Measurements from ENCODE around the gene CNTNAP2. TPM values are rescaled to one million over a fixed set of nuclear protein-coding genes. Genes with fewer than 3 reads are reported as not detected.

CNTNAP2 gene
- total RNA-seq, 1 donor: 7.6 TPM

DNA sequence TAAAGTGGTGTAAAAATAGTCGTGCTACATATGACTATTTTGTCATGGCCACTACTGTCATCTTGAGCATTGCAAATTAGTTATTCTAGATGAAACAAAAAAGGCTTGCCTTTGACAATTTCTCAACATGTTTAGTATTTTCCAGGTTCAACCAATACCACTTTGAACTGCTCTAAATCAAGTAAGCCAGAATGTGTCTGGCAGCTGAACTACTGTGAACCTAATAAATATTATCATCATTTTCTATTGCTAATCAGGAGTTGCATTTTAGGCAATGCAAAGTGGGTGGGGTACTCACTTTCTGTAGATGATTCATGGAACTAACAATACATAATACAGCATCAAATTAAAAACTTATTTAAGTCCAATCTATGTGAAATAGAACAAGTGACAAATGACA lies 877.2 kb downstream of the CNTNAP2 start:
- Histone ChIP-seq H3K36me3 (ENCODE audit: insufficient read depth, low read length) (no peaks in the 10 kb centered on the region), H4K20me1 (ENCODE audit: insufficient read depth, low read length) (no peaks in the 10 kb centered on the region), H2AFZ (ENCODE audit: low read length) (no peak overlapping the region), H3K79me2 (ENCODE audit: insufficient read depth, low read length) (no peaks in the 10 kb centered on the region), H3K27ac (ENCODE audit: low read depth, low read length) (no peak overlapping the region), H3K4me3 (ENCODE audit: insufficient read depth, low read length) (no peak overlapping the region), H3K9me3 (ENCODE audit: low read depth, low read length) (no peaks in the 10 kb centered on the region), H3K4me1 (ENCODE audit: insufficient read depth, low read length) (no peaks in the 10 kb centered on the region), H3K27me3 (ENCODE audit: insufficient read depth, low read length) (no peaks in the 10 kb centered on the region), H3K4me2 (ENCODE audit: insufficient read depth, low read length) (no peak overlapping the region)
- DNase-seq (ENCODE audit: insufficient read length, low spot score, missing footprints): no peak
- TF ChIP-seq, protein P1, sequence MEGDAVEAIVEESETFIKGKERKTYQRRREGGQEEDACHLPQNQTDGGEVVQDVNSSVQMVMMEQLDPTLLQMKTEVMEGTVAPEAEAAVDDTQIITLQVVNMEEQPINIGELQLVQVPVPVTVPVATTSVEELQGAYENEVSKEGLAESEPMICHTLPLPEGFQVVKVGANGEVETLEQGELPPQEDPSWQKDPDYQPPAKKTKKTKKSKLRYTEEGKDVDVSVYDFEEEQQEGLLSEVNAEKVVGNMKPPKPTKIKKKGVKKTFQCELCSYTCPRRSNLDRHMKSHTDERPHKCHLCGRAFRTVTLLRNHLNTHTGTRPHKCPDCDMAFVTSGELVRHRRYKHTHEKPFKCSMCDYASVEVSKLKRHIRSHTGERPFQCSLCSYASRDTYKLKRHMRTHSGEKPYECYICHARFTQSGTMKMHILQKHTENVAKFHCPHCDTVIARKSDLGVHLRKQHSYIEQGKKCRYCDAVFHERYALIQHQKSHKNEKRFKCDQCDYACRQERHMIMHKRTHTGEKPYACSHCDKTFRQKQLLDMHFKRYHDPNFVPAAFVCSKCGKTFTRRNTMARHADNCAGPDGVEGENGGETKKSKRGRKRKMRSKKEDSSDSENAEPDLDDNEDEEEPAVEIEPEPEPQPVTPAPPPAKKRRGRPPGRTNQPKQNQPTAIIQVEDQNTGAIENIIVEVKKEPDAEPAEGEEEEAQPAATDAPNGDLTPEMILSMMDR (IDR thresholded peaks at IDR 0.05; ENCODE audit: extremely low read depth, low read depth, low read length): no peak

DNA sequence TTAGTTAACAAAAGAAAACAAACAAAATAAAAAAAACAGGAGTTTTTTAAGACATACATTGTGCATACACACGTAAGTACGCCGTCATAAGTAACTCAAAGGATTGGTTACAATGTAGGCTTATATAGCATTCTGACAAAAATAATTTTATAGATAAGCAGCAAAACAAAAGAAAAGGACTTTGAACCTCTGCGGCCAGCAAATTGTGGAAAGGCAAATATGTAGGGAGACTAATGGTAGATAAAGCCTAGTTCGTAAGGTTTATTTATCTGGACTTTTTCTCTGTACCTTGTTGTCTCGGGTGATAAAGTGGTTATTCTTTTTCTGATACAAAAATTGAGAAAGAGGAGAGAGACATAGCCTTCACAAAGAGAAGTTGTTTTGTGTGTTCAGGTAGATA lies 891.9 kb downstream of the CNTNAP2 start:
- TF ChIP-seq, protein P1 (IDR thresholded peaks at IDR 0.05; ENCODE audit: extremely low read depth, low read depth, low read length): no peak
- H3K4me1 ChIP-seq (ENCODE audit: insufficient read depth, low read length): no peaks in the 10 kb centered on the region

DNA sequence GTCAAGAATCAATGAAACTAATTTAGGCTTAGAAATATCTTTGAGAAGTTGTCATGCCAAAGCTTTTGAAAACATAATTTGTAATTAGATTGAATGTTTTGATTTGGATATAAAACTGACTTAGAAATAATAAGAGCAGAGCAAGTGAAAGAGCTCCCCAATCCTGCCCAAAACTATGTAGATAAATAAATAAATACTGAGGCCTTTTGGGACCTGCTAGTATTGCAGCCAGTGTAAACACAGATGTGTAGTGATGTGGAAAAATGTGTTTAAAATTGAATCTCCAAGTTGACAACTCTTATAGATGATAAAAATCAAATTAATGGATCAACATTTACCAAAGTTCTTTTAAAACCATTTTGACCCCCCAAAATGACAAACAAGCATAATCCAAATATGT lies 896.1 kb downstream of the CNTNAP2 start:
- TF ChIP-seq, protein P1 (IDR thresholded peaks at IDR 0.05; ENCODE audit: extremely low read depth, low read depth, low read length): no peak
- DNase-seq (ENCODE audit: insufficient read length, low spot score, missing footprints): no peak
- H3K36me3 ChIP-seq (ENCODE audit: insufficient read depth, low read length): no peaks in the 10 kb centered on the region
- no peaks in the 10 kb centered on the region for H3K79me2 ChIP-seq (ENCODE audit: insufficient read depth, low read length)
- H4K20me1 ChIP-seq (ENCODE audit: insufficient read depth, low read length): no peaks in the 10 kb centered on the region
- no peaks in the 10 kb centered on the region for H3K27me3 ChIP-seq (ENCODE audit: insufficient read depth, low read length)
- no peak overlapping the region for H3K4me3 ChIP-seq (ENCODE audit: insufficient read depth, low read length)
- H3K4me2 ChIP-seq (ENCODE audit: insufficient read depth, low read length): no peak overlapping the region
- H2AFZ ChIP-seq (ENCODE audit: low read length): no peak overlapping the region
- no peaks in the 10 kb centered on the region for H3K4me1 ChIP-seq (ENCODE audit: insufficient read depth, low read length)
- no peak overlapping the region for H3K27ac ChIP-seq (ENCODE audit: low read depth, low read length)
- H3K9me3 ChIP-seq (ENCODE audit: low read depth, low read length): no peaks in the 10 kb centered on the region

More for the DNA sequence above, 891.9 kb downstream of the CNTNAP2 start:
- Histone ChIP-seq H3K27ac (ENCODE audit: low read depth, low read length) (no peak overlapping the region), H3K36me3 (ENCODE audit: insufficient read depth, low read length) (no peaks in the 10 kb centered on the region), H3K4me3 (ENCODE audit: insufficient read depth, low read length) (no peak overlapping the region), H3K9me3 (ENCODE audit: low read depth, low read length) (no peaks in the 10 kb centered on the region), H3K4me2 (ENCODE audit: insufficient read depth, low read length) (no peak overlapping the region), H3K27me3 (ENCODE audit: insufficient read depth, low read length) (no peaks in the 10 kb centered on the region), H2AFZ (ENCODE audit: low read length) (no peak overlapping the region), H3K79me2 (ENCODE audit: insufficient read depth, low read length) (no peaks in the 10 kb centered on the region), H4K20me1 (ENCODE audit: insufficient read depth, low read length) (no peaks in the 10 kb centered on the region)
- DNase-seq (ENCODE audit: insufficient read length, low spot score, missing footprints): no peak

DNA sequence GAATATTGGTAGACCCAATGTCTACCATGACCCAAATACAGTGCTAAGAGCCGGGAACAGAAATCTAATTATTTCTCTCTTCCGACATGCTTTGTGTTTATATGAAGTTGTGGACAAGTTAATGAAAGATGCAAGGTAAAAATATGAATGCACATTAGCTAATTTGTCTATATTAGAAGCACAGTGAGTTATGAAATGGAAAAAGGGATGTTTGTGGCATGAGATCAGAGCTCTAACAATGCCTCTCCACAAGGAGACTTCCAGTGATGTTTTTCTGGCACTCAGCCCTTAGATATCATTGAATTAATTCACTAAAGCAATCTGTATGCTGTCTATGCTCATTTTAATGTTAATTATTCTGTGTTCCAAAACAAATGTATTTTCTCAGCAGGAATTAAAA lies 897.2 kb downstream of the CNTNAP2 start:
- no peaks in the 10 kb centered on the region for H4K20me1 ChIP-seq (ENCODE audit: insufficient read depth, low read length)
- no peak for DNase-seq (ENCODE audit: insufficient read length, low spot score, missing footprints)
- H3K4me1 ChIP-seq (ENCODE audit: insufficient read depth, low read length): no peaks in the 10 kb centered on the region
- no peaks in the 10 kb centered on the region for H3K79me2 ChIP-seq (ENCODE audit: insufficient read depth, low read length)
- H3K4me2 ChIP-seq (ENCODE audit: insufficient read depth, low read length): no peak overlapping the region
- TF ChIP-seq, protein P1 (IDR thresholded peaks at IDR 0.05; ENCODE audit: extremely low read depth, low read depth, low read length): no peak
- H2AFZ ChIP-seq (ENCODE audit: low read length): no peak overlapping the region
- no peak overlapping the region for H3K4me3 ChIP-seq (ENCODE audit: insufficient read depth, low read length)
- no peaks in the 10 kb centered on the region for H3K27me3 ChIP-seq (ENCODE audit: insufficient read depth, low read length)
- H3K27ac ChIP-seq (ENCODE audit: low read depth, low read length): no peak overlapping the region
- H3K36me3 ChIP-seq (ENCODE audit: insufficient read depth, low read length): no peaks in the 10 kb centered on the region
- no peaks in the 10 kb centered on the region for H3K9me3 ChIP-seq (ENCODE audit: low read depth, low read length)
